Islet precursor cell (in vitro differentiated cells): ENCODE data around the gene PLA2G12B.

Source experiments
- DNase-seq: peaks from one replicate; pipeline ENCODE4 v3.0.0-alpha.2; 2018

PLA2G12B gene

GRCh38 chr10:72888151-72888638 lies 66.4 kb downstream of the PLA2G12B start:
- no peak for DNase-seq

- no peak for DNase-seq
These were observed 67.6 kb downstream of the PLA2G12B start for GRCh38 chr10:72887043-72887442.

- DNase-seq: no peak
These were observed 68.0 kb downstream of the PLA2G12B start for GRCh38 chr10:72886621-72887020.

GRCh38 chr10:72885953-72886352 lies 68.7 kb downstream of the PLA2G12B start:
- no peak for DNase-seq
